Hepatic stellate cell (primary cell): ENCODE data around the gene VPS37C.
"Not testable (repeated sequence)": the region's sequence is repeated elsewhere in the genome, so short reads cannot be mapped to it uniquely, and the experiment has no call there.

Experiments used
- DNase-seq: peaks from one replicate; pipeline ENCODE4 v3.0.0; 2011; ENCODE audit warnings: low spot score

Gene VPS37C

DNA sequence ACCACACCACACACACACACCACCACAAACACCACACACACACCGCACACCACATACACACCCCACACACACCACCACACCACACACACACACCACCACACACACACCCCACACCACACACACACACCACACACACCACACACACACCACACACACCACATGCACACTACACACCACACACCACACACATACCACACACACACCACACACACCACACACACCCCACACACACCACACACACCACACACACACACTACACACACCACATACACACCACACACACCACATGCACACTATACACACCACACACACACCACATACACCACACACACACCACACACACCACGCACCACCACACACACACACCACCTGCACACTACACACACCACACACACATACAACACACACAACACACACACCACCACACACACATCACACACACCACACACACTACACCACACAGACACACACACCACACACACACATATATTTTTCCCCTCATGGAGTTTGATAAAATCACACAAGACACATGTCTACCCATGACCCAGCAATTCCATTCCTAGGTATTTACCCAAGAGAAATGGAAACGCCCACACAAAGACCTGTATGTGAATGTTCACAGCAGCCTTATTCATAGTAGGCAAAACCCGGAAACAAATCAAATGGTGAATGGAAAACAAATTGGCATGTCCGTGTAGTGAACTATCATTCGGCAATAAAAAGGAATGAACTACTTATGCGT is 44.6 kb downstream of the VPS37C start:
- no peak for DNase-seq

- no peak for DNase-seq
Measured at GRCh38 chr11:61115498-61116224, 45.6 kb downstream of the VPS37C start.

GRCh38 chr11:61114913-61115312 is 46.3 kb downstream of the VPS37C start:
- DNase-seq = no peak

GRCh38 chr11:61113201-61113600 is 48.0 kb downstream of the VPS37C start:
- DNase-seq = no peak

DNA sequence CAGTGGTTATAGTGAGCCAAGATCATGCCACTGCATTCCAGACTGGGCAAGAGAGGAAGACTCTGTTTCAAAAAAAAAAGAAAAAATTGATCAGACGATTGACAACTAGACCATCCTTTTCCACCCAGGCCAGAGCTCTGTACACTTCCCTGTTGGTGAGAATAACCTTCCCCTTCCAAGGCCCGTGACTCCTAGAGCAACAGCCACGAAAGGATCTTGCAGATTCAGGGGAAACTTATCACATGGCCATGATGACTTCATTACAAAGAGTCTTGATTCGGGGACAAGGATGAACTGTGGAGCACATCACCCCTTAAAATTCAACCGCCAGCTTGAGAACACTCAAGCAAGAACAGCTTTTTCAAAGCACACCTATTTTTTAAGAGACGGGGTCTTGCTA is 48.7 kb downstream of the VPS37C start:
- DNase-seq = no peak

GRCh38 chr11:61111786-61112517 is 49.3 kb downstream of the VPS37C start:
- no peak for DNase-seq

GRCh38 chr11:61111050-61111435 is 50.2 kb downstream of the VPS37C start:
- no peak for DNase-seq

GRCh38 chr11:61110255-61111049 is 50.8 kb downstream of the VPS37C start:
- no peak for DNase-seq

DNA sequence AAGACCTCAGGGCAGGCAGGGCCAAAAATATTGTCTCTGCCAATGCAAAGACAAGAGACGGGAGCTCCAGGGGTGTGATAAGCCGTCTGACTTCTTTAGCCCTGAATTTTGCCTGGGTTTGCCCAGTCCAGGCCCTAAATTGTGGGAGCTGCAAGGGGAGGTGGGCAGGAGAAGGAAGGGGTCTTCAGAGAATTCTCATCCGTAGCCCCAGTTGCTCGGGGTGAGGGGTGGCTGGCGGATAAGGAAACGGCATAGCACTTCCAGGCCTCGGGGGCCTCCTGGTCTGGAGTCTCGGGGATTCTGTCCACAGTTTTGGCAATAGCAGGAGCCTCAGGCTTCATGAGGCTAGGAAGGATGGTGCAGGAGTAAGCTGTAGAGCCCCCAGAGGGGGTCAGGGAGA is 51.6 kb downstream of the VPS37C start:
- DNase-seq = no peak

GRCh38 chr11:61108847-61109585 is 52.2 kb downstream of the VPS37C start:
- no peak for DNase-seq

- DNase-seq = no peak
Measured at GRCh38 chr11:61107888-61108287, 53.3 kb downstream of the VPS37C start.

DNA sequence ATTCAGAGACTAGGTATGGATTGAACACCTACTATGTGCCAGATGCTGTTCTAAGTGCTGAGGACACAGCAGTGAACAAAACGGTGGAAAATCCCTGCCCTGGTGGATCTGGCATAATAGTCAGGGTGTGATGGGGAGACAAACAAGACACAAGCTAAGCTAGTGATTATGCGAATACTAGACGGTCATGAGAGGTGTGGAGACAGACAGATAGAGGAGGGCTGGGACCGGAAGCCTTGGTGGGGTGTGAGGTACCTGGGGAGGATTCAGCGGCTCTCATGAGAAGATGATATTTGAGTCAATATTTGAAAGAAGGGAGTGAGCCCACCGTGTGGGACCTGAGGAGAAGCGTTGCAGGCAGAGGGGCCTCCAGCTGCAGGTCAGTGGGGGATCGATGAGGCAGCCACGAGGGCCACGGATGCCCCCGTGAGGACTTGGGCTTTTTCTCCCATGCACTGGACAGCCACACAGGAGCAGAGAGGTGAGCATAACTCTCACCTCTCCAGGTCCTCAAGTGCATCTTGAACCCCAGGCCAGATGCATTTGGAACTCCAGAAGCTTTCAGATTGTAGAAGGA is 54.2 kb downstream of the VPS37C start:
- no peak for DNase-seq

- no peak for DNase-seq
Measured at GRCh38 chr11:61106296-61106695, 54.9 kb downstream of the VPS37C start.

DNA sequence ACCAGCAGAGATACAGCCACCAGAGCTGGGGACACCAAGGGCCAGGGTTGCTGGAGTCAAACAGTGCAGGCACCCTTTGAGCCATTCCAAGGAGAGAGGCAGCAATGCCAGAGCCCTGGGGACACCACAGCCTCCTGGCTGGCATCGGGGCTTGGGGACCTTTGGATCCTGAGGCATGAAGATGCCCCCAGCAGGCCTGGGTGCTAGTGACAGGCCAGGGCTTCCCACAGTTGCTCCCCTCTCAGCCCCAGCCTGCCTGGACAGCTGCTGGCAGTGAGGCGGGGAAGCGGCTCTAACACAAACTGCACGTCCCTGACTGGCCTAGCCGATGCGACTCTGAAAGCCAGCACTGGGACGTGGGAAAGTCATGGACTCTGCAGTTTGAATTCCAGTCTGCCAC is 56.3 kb downstream of the VPS37C start:
- DNase-seq = no peak

DNA sequence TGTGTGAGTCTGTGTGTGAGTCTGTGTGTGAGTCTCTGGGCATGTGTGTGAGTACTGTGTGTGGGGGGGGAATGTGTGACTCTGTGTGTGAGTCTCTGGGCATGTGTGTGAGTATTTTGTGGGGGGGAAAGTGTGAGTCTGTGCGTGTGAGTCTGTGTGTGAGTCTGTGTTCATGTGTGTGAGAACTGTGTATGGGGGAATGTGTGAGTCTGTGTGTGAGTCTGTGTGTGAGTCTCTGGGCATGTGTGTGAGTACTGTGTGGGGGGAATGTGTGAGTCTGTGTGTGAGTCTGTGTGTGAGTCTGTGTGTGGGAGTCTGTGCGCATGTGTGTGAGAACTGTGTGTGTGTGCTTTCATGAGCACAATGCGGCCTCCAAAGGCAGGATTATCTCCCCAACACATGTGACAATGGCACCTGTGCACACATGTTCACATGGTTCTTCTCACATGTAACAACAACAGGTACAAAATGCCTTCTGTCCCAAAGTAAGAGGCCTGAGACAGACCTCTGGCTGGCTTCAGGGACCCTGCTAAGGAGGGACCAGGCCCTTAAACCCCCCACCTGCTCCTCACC is 57.3 kb downstream of the VPS37C start:
- DNase-seq = no peak

DNA sequence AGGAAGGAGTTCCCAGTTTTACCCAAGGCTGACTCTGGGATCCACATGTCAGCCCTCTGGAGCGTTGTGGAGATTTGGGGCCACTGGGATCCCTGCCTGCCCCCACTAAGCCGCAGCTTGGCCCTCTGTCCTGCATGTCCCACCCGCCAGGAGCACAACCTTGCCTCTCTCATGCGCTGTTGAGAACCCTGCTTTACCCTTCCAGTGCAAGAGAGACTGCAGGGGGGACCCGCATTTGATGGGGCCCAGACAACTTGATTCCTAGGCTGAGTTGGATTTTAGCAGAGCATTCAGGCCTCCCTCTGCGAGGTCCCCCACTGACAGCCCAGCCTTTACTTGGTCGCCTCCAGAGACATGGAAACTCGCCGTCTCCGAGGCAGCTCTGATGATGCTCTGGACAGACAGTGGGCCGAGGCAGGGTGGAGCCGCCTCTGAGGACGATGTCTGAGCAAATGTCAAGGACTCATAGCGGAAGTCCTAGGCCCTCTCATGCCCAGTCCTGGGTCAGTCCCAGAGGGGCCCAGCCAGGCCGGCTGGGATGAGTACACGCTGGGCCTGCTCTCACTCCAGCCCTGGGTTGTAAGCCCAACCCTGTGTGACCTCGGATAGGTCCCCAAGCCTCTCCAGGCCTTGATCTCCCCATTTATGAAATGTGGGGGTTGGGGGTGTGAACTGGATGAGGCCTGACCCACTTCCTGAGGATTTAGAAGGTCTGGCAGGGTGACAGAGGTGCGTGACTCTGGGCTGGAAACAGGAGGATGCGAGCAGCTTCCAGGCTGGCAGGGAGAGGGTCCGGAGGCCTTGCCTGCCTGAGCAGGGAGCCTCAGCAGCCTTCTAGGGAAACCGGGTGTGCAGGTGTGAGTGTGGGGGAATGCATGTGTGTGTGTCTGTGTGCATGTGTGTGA is 58.3 kb downstream of the VPS37C start:
- DNase-seq = no peak

GRCh38 chr11:61098778-61099177 is 62.4 kb downstream of the VPS37C start:
- DNase-seq = no peak

- not testable (repeated sequence) for DNase-seq
Measured at GRCh38 chr11:61098261-61098660, 63.0 kb downstream of the VPS37C start.

GRCh38 chr11:61095021-61095420 is 66.2 kb downstream of the VPS37C start:
- no peak for DNase-seq

- not testable (repeated sequence) for DNase-seq
Measured at GRCh38 chr11:61094167-61094566, 67.1 kb downstream of the VPS37C start.
